HG03439 (cell line): ENCODE measurements around the gene FMN1.

Source experiments
- ATAC-seq: cut with Tn5 transposase; IDR thresholded peaks from one replicate; pipeline ENCODE4 v1.9.1; 2021; ENCODE audit warnings: mild to moderate bottlenecking, moderate library complexity; ENCODE audit not compliant: unreplicated experiment

Gene FMN1

GRCh38 chr15:32739522-32740063, 454.9 kb downstream of the FMN1 start:
- no peak for ATAC-seq

- ATAC-seq: no peak
These were observed 455.8 kb downstream of the FMN1 start for GRCh38 chr15:32738666-32739065.

GRCh38 chr15:32737304-32737703, 457.2 kb downstream of the FMN1 start:
- no peak for ATAC-seq

GRCh38 chr15:32736701-32737061, 457.8 kb downstream of the FMN1 start:
- no peak for ATAC-seq

GRCh38 chr15:32735989-32736700, 458.4 kb downstream of the FMN1 start:
- ATAC-seq: no peak

- ATAC-seq: no peak
These were observed 461.2 kb downstream of the FMN1 start for GRCh38 chr15:32733281-32733680.

GRCh38 chr15:32732574-32733157, 461.8 kb downstream of the FMN1 start:
- ATAC-seq: no peak

- ATAC-seq: no peak
These were observed 463.5 kb downstream of the FMN1 start for GRCh38 chr15:32730677-32731654.

GRCh38 chr15:32729700-32730395, 464.7 kb downstream of the FMN1 start:
- ATAC-seq: no peak

GRCh38 chr15:32723171-32723948, 471.2 kb downstream of the FMN1 start:
- ATAC-seq: peak; percentile 93

- no peak for ATAC-seq
These were observed 472.4 kb downstream of the FMN1 start for GRCh38 chr15:32722136-32722535.

GRCh38 chr15:32721596-32721995, 472.9 kb downstream of the FMN1 start:
- no peak for ATAC-seq

- no peak for ATAC-seq
These were observed 475.4 kb downstream of the FMN1 start for GRCh38 chr15:32718821-32719716.

- no peak for ATAC-seq
These were observed 476.2 kb downstream of the FMN1 start for GRCh38 chr15:32718227-32718820.

- ATAC-seq: no peak
These were observed 476.9 kb downstream of the FMN1 start, which contains the start of gene GREM1 for GRCh38 chr15:32717426-32718226. Gene GREM1 (plus strand): TSS chr15:32718004. CDS start chr15:32730691, 12,687 bp downstream.

GRCh38 chr15:32716915-32717425, 477.5 kb downstream of the FMN1 start:
- ATAC-seq: no peak

- ATAC-seq: no peak
These were observed 478.1 kb downstream of the FMN1 start for GRCh38 chr15:32716216-32716914.
